GM12875 (cell line): ENCODE data around the gene AKIP1.
A peak's percentile ranks its signal among the peaks of the same experiment; 100 is the strongest.

ENCODE experiments used
- H3K4me3 ChIP-seq: one replicate; pipeline ENCODE4 v1.5.1; 2011; ENCODE audit warnings: low read depth, low read length, control low read depth
- CTCF ChIP-seq: IDR thresholded peaks from 2 replicates; pipeline ENCODE4 v1.5.1; 2011; ENCODE audit warnings: low read depth, mild to moderate bottlenecking, control low read depth, inconsistent platforms, low read length, moderate library complexity, borderline replicate concordance; ENCODE audit not compliant: insufficient read depth

AKIP1 gene

GRCh38 chr11:8905528-8906165 is 5.3 kb upstream of the AKIP1 start:
- no peak for TF ChIP-seq CTCF
- no peak overlapping the region for H3K4me3 ChIP-seq

- H3K4me3 ChIP-seq, result no peak overlapping the region
- TF ChIP-seq CTCF, result no peak
These were observed 3.9 kb upstream of the AKIP1 start for GRCh38 chr11:8907116-8907515.

GRCh38 chr11:8908099-8908498 is 2.9 kb upstream of the AKIP1 start:
- TF ChIP-seq CTCF, result no peak
- no peak overlapping the region for H3K4me3 ChIP-seq

- H3K4me3 ChIP-seq, result peak overlapping the region; percentile 94
- TF ChIP-seq CTCF, result no peak
These were observed 351 bp upstream of the AKIP1 start for GRCh38 chr11:8910649-8911026.

- peak; percentile 74 for TF ChIP-seq CTCF
- H3K4me3 ChIP-seq, result peak overlapping the region; percentile 11
These were observed 3.1 kb downstream of the AKIP1 start for GRCh38 chr11:8913961-8914660.

- H3K4me3 ChIP-seq, result no peak overlapping the region
- no peak for TF ChIP-seq CTCF
These were observed 3.7 kb downstream of the AKIP1 start for GRCh38 chr11:8914661-8915018.

- TF ChIP-seq CTCF, result no peak
- H3K4me3 ChIP-seq, result no peak overlapping the region
These were observed 6.3 kb downstream of the AKIP1 start for GRCh38 chr11:8917157-8917825.
